ACC112 (cell line): ENCODE results near the gene IP6K3.

Experiments
- H2AFZ ChIP-seq: fragments of 200-600 bp; sonication (generic); one replicate; pipeline ENCODE4 v1.6.0; 2017; ENCODE audit warnings: antibody characterized with exemption, low read length; ENCODE audit not compliant: unreplicated experiment
- H3K27ac ChIP-seq: fragments of 200-600 bp; sonication (generic); 2 replicates; pipeline ENCODE4 v1.5.1; 2014; ENCODE audit warnings: low read depth, mild to moderate bottlenecking, antibody characterized with exemption, low read length, moderate library complexity
- H3K27me3 ChIP-seq: fragments of 200-600 bp; sonication (generic); 2 replicates; pipeline ENCODE4 v1.6.1; 2014; ENCODE audit warnings: mild to moderate bottlenecking, antibody characterized with exemption, low read length, moderate library complexity, mixed read lengths; ENCODE audit not compliant: insufficient read depth
- H3K36me3 ChIP-seq: fragments of 200-600 bp; sonication (generic); 2 replicates; pipeline ENCODE4 v1.6.1; 2016; ENCODE audit warnings: mild to moderate bottlenecking, antibody characterized with exemption, low read length, moderate library complexity, mixed read lengths; ENCODE audit not compliant: insufficient read depth
- H3K4me1 ChIP-seq: fragments of 200-600 bp; sonication (generic); one replicate; pipeline ENCODE4 v1.6.1; 2016; ENCODE audit warnings: low read length, mixed read lengths; ENCODE audit not compliant: insufficient read depth, unreplicated experiment, control insufficient read depth
- H3K4me3 ChIP-seq: fragments of 200-600 bp; sonication (generic); 2 replicates; pipeline ENCODE4 v1.5.1; 2014; ENCODE audit warnings: mild to moderate bottlenecking, low read depth, low read length
- H3K79me2 ChIP-seq: fragments of 200-600 bp; sonication (generic); one replicate; pipeline ENCODE4 v1.6.0; 2016; ENCODE audit warnings: low read length; ENCODE audit not compliant: control insufficient read depth, unreplicated experiment, insufficient read depth

IP6K3 gene

GRCh38 chr6:33769248-33769821 lies 22.6 kb upstream of the IP6K3 start:
- Histone ChIP-seq H2AFZ (no peak overlapping the region), H3K27ac (no peak overlapping the region), H3K4me1 (peaks cover 49% of the 10 kb centered on the region)

GRCh38 chr6:33768644-33769120 lies 22.0 kb upstream of the IP6K3 start:
- no peak overlapping the region for H3K27ac ChIP-seq
- H3K27me3 ChIP-seq, result no peaks in the 10 kb centered on the region
- H3K36me3 ChIP-seq, result peaks cover 6% of the 10 kb centered on the region; the same call in 1 of the 2 replicates
- H3K4me1 ChIP-seq, result peaks cover 46% of the 10 kb centered on the region
- no peak overlapping the region for H3K4me3 ChIP-seq
- H3K79me2 ChIP-seq, result no peaks in the 10 kb centered on the region
- no peak overlapping the region for H2AFZ ChIP-seq

More at GRCh38 chr6:33769248-33769821, 22.6 kb upstream of the IP6K3 start:
- Histone ChIP-seq H3K79me2 (no peaks in the 10 kb centered on the region), H3K36me3 (peaks cover 6% of the 10 kb centered on the region; the same call in 1 of the 2 replicates), H3K4me3 (no peak overlapping the region), H3K27me3 (no peaks in the 10 kb centered on the region)

- H3K4me3 ChIP-seq, result no peak overlapping the region
- H2AFZ ChIP-seq, result no peak overlapping the region
- H3K4me1 ChIP-seq, result peaks cover 32% of the 10 kb centered on the region
- peaks cover 2% of the 10 kb centered on the region; the same call in 1 of the 2 replicates for H3K36me3 ChIP-seq
- no peak overlapping the region for H3K27ac ChIP-seq
- H3K27me3 ChIP-seq, result no peaks in the 10 kb centered on the region
- no peaks in the 10 kb centered on the region for H3K79me2 ChIP-seq
Observed at GRCh38 chr6:33766921-33767907, 20.5 kb upstream of the IP6K3 start.

- Histone ChIP-seq H2AFZ (no peak overlapping the region), H3K27ac (no peak overlapping the region), H3K36me3 (no peaks in the 10 kb centered on the region), H3K4me1 (peaks cover 29% of the 10 kb centered on the region), H3K4me3 (no peak overlapping the region), H3K27me3 (no peaks in the 10 kb centered on the region), H3K79me2 (no peaks in the 10 kb centered on the region)
Observed at GRCh38 chr6:33765368-33765767, 18.7 kb upstream of the IP6K3 start.

GRCh38 chr6:33764036-33764435 lies 17.3 kb upstream of the IP6K3 start:
- Histone ChIP-seq H3K4me3 (no peak overlapping the region), H2AFZ (no peak overlapping the region), H3K27me3 (no peaks in the 10 kb centered on the region), H3K27ac (no peak overlapping the region), H3K36me3 (no peaks in the 10 kb centered on the region), H3K4me1 (peaks cover 18% of the 10 kb centered on the region), H3K79me2 (no peaks in the 10 kb centered on the region)

GRCh38 chr6:33763483-33763882 lies 16.8 kb upstream of the IP6K3 start:
- no peaks in the 10 kb centered on the region for H3K27me3 ChIP-seq
- H3K36me3 ChIP-seq, result no peaks in the 10 kb centered on the region
- H3K4me1 ChIP-seq, result peaks cover 14% of the 10 kb centered on the region

GRCh38 chr6:33762713-33763112 lies 16.0 kb upstream of the IP6K3 start:
- Histone ChIP-seq H3K27ac (no peak overlapping the region), H3K27me3 (no peaks in the 10 kb centered on the region), H3K4me3 (no peak overlapping the region), H2AFZ (no peak overlapping the region), H3K4me1 (peaks cover 14% of the 10 kb centered on the region), H3K36me3 (no peaks in the 10 kb centered on the region), H3K79me2 (no peaks in the 10 kb centered on the region)

More at GRCh38 chr6:33763483-33763882, 16.8 kb upstream of the IP6K3 start:
- Histone ChIP-seq H3K27ac (no peak overlapping the region), H3K79me2 (no peaks in the 10 kb centered on the region), H2AFZ (no peak overlapping the region), H3K4me3 (no peak overlapping the region)

- H3K79me2 ChIP-seq, result no peaks in the 10 kb centered on the region
- H3K4me3 ChIP-seq, result no peak overlapping the region
- H3K36me3 ChIP-seq, result no peaks in the 10 kb centered on the region
- H2AFZ ChIP-seq, result no peak overlapping the region
- H3K4me1 ChIP-seq, result peaks cover 14% of the 10 kb centered on the region
- H3K27me3 ChIP-seq, result no peaks in the 10 kb centered on the region
- no peak overlapping the region for H3K27ac ChIP-seq
Observed at GRCh38 chr6:33761922-33762629, 15.4 kb upstream of the IP6K3 start.

- no peaks in the 10 kb centered on the region for H3K36me3 ChIP-seq
- no peaks in the 10 kb centered on the region for H3K27me3 ChIP-seq
- H3K79me2 ChIP-seq, result no peaks in the 10 kb centered on the region
- no peak overlapping the region for H2AFZ ChIP-seq
- H3K4me3 ChIP-seq, result no peak overlapping the region
- peaks cover 14% of the 10 kb centered on the region for H3K4me1 ChIP-seq
- H3K27ac ChIP-seq, result no peak overlapping the region
Observed at GRCh38 chr6:33761581-33761921, 14.8 kb upstream of the IP6K3 start.

GRCh38 chr6:33759887-33760629 lies 13.4 kb upstream of the IP6K3 start:
- no peak overlapping the region for H2AFZ ChIP-seq
- no peaks in the 10 kb centered on the region for H3K36me3 ChIP-seq
- no peaks in the 10 kb centered on the region for H3K79me2 ChIP-seq
- H3K4me3 ChIP-seq, result no peak overlapping the region
- H3K4me1 ChIP-seq, result peaks cover 14% of the 10 kb centered on the region
- H3K27ac ChIP-seq, result no peak overlapping the region
- no peaks in the 10 kb centered on the region for H3K27me3 ChIP-seq
